Endodermal cell (in vitro differentiated cells): ENCODE measurements around the gene MYLK3. TPM values are rescaled to one million over a fixed set of nuclear protein-coding genes. Genes with fewer than 3 reads are reported as not detected.

Experiments used
- DNase-seq: peaks from one replicate; pipeline ENCODE4 v3.0.0-alpha.2; 2017
- H3K27ac ChIP-seq: 2 replicates; pipeline ENCODE4 v1.5.1; 2013; ENCODE audit warnings: mild to moderate bottlenecking, low read depth, low read length, moderate library complexity
- H3K27me3 ChIP-seq: 2 replicates; pipeline ENCODE4 v1.6.1; 2013; ENCODE audit warnings: mild to moderate bottlenecking, low read length, moderate library complexity; ENCODE audit not compliant: insufficient read depth, control insufficient read depth, poor library complexity, severe bottlenecking
- H3K36me3 ChIP-seq: 2 replicates; pipeline ENCODE4 v1.7.0; 2013; ENCODE audit warnings: mild to moderate bottlenecking, low read length, moderate library complexity; ENCODE audit not compliant: control insufficient read depth, insufficient read depth
- H3K4me1 ChIP-seq: one replicate; pipeline ENCODE4 v1.7.0; 2013; ENCODE audit warnings: low read length; ENCODE audit not compliant: control insufficient read depth, insufficient read depth
- H3K4me3 ChIP-seq: 2 replicates; pipeline ENCODE4 v1.5.1; 2013; ENCODE audit warnings: mild to moderate bottlenecking, low read length, moderate library complexity
- H3K9ac ChIP-seq: 2 replicates; pipeline ENCODE4 v1.6.1; 2013; ENCODE audit warnings: mild to moderate bottlenecking, low read length, moderate library complexity; ENCODE audit not compliant: poor library complexity, severe bottlenecking; ENCODE audit errors: extremely low read depth
- H3K9me3 ChIP-seq: 2 replicates; pipeline ENCODE4 v1.6.1; 2013; ENCODE audit warnings: mild to moderate bottlenecking, low read length, moderate library complexity; ENCODE audit not compliant: control insufficient read depth
- H3K27ac Mint-ChIP-seq: 2 replicates; pipeline ENCODE4 v1.8.0; 2020; ENCODE audit warnings: mixed read lengths
- H3K27me3 Mint-ChIP-seq: 2 replicates; pipeline ENCODE4 v1.8.0; 2021; ENCODE audit warnings: mild to moderate bottlenecking, mixed read lengths; ENCODE audit not compliant: insufficient read depth
- H3K36me3 Mint-ChIP-seq: 2 replicates; pipeline ENCODE4 v1.8.0; 2020; ENCODE audit warnings: low read depth, mixed read lengths
- H3K4me1 Mint-ChIP-seq: 2 replicates; pipeline ENCODE4 v1.8.0; 2020; ENCODE audit warnings: mixed read lengths
- H3K4me3 Mint-ChIP-seq: 2 replicates; pipeline ENCODE4 v1.8.0; 2020; ENCODE audit warnings: mild to moderate bottlenecking, moderate library complexity, mixed read lengths
- H3K9me3 Mint-ChIP-seq: 2 replicates; pipeline ENCODE4 v1.8.0; 2020; ENCODE audit warnings: mild to moderate bottlenecking, mixed read lengths
- WGBS, 2 experiments: methylation state at CpG; one replicate each; pipeline versions ENCODE4 v1.1.5 to v1.1.7; 2013; ENCODE audit warnings: missing lambda C conversion rate in 2 of 2, mixed read lengths in 1 of 2; ENCODE audit not compliant: insufficient coverage in 1 of 2, insufficient read length in 1 of 2; 5-methylcytosine and 5-hydroxymethylcytosine counted together
- total RNA-seq, 2 donors: library from RNA; stranded (reverse); fragmentation: NEBNext Ultra II Directional in 1 of 2; extraction: Animal tissue kit (Norgen Biotek cat#: 25700) in 1 of 2; gene quantifications; 2 replicates in 1 of 2; 3 replicates in 1 of 2; pipeline ENCODE4 v1.2.1, GENCODE V29; 2021
- TF ChIP-seq, protein P1 (sequence below): fragments of 200-600 bp; sonication (generic); conservative IDR thresholded peaks from 2 replicates; pipeline ENCODE4 v1.5.0; 2021; ENCODE audit warnings: antibody characterized with exemption, mild to moderate bottlenecking

Gene MYLK3
- total RNA-seq, 2 donors from 2014 or later: 2.3 to 4.0 TPM

DNA sequence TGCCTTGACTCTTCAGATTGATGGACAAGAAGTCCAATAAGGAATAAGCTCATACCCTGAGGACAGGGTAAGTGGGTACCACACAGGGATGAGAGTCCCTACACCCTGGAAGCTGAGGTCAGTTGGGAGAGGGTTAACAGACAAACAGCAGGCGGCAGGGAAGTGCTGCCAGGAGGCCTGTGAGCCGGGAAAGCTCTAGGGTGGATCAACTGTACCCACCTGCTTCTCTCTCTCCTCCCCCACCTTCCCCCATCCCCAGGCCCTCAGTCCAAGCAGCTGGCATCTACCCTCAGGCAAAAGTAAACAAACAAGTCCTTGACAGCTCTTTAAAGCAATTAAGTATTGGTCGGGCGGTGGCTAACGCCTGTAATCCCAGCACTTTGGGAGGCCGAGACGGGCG lies 20.7 kb upstream of the MYLK3 start:
- Mint-ChIP-seq H3K9me3 (no peaks in the 10 kb centered on the region), H3K4me1 (peaks cover 12% of the 10 kb centered on the region), H3K4me3 (no peak overlapping the region), H3K27ac (no peak overlapping the region), H3K36me3 (no peaks in the 10 kb centered on the region), H3K27me3 (no peaks in the 10 kb centered on the region)
- DNase-seq: no peak
- no peak overlapping the region for H3K9ac ChIP-seq
- no peak overlapping the region for H3K27ac ChIP-seq
- WGBS, 2 experiments: 92% methylated on average over 6 to 8 of the region's 8 CpGs
- H3K4me3 ChIP-seq: no peak overlapping the region
- TF ChIP-seq, protein P1, sequence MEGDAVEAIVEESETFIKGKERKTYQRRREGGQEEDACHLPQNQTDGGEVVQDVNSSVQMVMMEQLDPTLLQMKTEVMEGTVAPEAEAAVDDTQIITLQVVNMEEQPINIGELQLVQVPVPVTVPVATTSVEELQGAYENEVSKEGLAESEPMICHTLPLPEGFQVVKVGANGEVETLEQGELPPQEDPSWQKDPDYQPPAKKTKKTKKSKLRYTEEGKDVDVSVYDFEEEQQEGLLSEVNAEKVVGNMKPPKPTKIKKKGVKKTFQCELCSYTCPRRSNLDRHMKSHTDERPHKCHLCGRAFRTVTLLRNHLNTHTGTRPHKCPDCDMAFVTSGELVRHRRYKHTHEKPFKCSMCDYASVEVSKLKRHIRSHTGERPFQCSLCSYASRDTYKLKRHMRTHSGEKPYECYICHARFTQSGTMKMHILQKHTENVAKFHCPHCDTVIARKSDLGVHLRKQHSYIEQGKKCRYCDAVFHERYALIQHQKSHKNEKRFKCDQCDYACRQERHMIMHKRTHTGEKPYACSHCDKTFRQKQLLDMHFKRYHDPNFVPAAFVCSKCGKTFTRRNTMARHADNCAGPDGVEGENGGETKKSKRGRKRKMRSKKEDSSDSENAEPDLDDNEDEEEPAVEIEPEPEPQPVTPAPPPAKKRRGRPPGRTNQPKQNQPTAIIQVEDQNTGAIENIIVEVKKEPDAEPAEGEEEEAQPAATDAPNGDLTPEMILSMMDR: no peak
- no peaks in the 10 kb centered on the region for H3K27me3 ChIP-seq
- no peaks in the 10 kb centered on the region for H3K36me3 ChIP-seq
- H3K9me3 ChIP-seq: no peaks in the 10 kb centered on the region
- H3K4me1 ChIP-seq: no peaks in the 10 kb centered on the region

- Mint-ChIP-seq H3K36me3 (no peaks in the 10 kb centered on the region), H3K4me3 (no peak overlapping the region), H3K27ac (no peak overlapping the region), H3K4me1 (peaks cover 5% of the 10 kb centered on the region), H3K27me3 (no peaks in the 10 kb centered on the region), H3K9me3 (no peaks in the 10 kb centered on the region)
- H3K27me3 ChIP-seq: no peaks in the 10 kb centered on the region
- no peaks in the 10 kb centered on the region for H3K36me3 ChIP-seq
- 95 to 98% methylated on average over 7 of the region's 7 CpGs for WGBS, 2 experiments
- H3K9ac ChIP-seq: no peak overlapping the region
- no peak overlapping the region for H3K27ac ChIP-seq
- no peak for DNase-seq
- H3K4me1 ChIP-seq: no peaks in the 10 kb centered on the region
- H3K9me3 ChIP-seq: no peaks in the 10 kb centered on the region
- no peak overlapping the region for H3K4me3 ChIP-seq
- TF ChIP-seq, protein P1: no peak
Observed at GRCh38 chr16:46765050-46765449, 16.9 kb upstream of the MYLK3 start.

GRCh38 chr16:46763147-46763546 lies 15.0 kb upstream of the MYLK3 start:
- H3K9me3 ChIP-seq: no peaks in the 10 kb centered on the region
- Mint-ChIP-seq H3K36me3 (no peaks in the 10 kb centered on the region), H3K4me3 (no peak overlapping the region), H3K27ac (no peak overlapping the region), H3K9me3 (no peaks in the 10 kb centered on the region), H3K27me3 (no peaks in the 10 kb centered on the region), H3K4me1 (peaks cover 10% of the 10 kb centered on the region)
- H3K36me3 ChIP-seq: no peaks in the 10 kb centered on the region
- no peak overlapping the region for H3K9ac ChIP-seq
- TF ChIP-seq, protein P1: no peak
- DNase-seq: no peak
- no peaks in the 10 kb centered on the region for H3K27me3 ChIP-seq
- no peaks in the 10 kb centered on the region for H3K4me1 ChIP-seq
- H3K4me3 ChIP-seq: no peak overlapping the region
- WGBS, 2 experiments: 86 to 91% methylated on average over 12 of the region's 12 CpGs
- H3K27ac ChIP-seq: no peak overlapping the region
